ENCODE data around the gene ADGRA3. TPM values are rescaled to one million over a fixed set of nuclear protein-coding genes. Genes with fewer than 3 reads are reported as not detected.
"Not testable (repeated sequence)": the region's sequence is repeated elsewhere in the genome, so short reads cannot be mapped to it uniquely, and the experiment has no call there.

ADGRA3 gene
- total RNA-seq, 2 experiments from 2014 or later, result 2.3 to 3.1 TPM

DNA sequence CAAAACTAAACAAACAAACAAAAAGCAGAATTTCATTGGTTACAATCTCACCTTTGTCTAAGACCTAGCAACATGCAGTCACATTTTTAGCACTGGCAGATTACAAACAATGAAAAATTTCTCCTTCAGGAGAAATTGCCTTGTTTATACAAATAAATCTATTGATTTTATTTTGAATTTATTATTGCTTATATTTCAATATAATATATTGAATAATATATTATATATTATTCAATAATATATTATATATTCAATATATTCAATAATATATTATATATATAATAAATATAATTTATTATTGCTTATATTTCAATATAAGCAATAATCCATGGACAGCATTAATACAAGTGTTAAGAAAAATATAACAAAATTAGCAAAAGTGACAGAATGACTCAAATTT lies 131.7 kb downstream of the ADGRA3 start:
- no peaks in the 10 kb centered on the region for H3K4me1 Mint-ChIP-seq (ENCODE audit: low read depth)
- H3K27me3 Mint-ChIP-seq (ENCODE audit: low read depth), result no peaks in the 10 kb centered on the region
- no peak overlapping the region for H3K27ac Mint-ChIP-seq
- ATAC-seq (no peak), DNase-seq (no peak)
- ChIA-PET POLR2A (no interaction called here), CTCF (interaction anchor here (0.7 kb wide), 1 partner anchor 594 kb away, joined by 3 read pairs; no protein-coding TSS in a partner anchor)
- H3K9me3 Mint-ChIP-seq (ENCODE audit: insufficient read depth), result no peaks in the 10 kb centered on the region
- H3K36me3 Mint-ChIP-seq (ENCODE audit: low read depth), result no peaks in the 10 kb centered on the region
- no peak overlapping the region for H3K4me3 Mint-ChIP-seq

DNA sequence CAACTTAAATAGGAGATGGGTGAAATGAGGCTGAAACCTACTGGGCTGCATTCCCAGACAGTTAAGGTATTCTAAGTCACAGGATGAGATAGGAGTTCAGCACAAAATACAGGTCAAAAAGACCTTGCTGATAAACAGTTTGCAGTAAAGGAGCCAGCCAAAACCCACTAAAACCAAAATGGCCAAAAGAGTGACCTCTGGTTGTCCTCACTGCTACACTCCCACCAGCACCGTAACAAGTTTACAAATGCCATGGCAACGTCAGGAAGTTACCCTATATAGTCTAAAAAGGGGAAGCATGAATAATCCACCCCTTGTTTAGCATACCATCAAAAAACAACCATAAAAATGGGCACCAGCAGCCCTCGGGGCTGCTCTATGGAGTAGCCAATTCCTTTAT lies 133.7 kb downstream of the ADGRA3 start:
- H3K4me3 Mint-ChIP-seq; H3K9me3 Mint-ChIP-seq (ENCODE audit: insufficient read depth); POLR2A ChIA-PET; DNase-seq; ATAC-seq; CTCF ChIA-PET; H3K36me3 Mint-ChIP-seq (ENCODE audit: low read depth); H3K27ac Mint-ChIP-seq; H3K4me1 Mint-ChIP-seq (ENCODE audit: low read depth); H3K27me3 Mint-ChIP-seq (ENCODE audit: low read depth): not testable (repeated sequence)

DNA sequence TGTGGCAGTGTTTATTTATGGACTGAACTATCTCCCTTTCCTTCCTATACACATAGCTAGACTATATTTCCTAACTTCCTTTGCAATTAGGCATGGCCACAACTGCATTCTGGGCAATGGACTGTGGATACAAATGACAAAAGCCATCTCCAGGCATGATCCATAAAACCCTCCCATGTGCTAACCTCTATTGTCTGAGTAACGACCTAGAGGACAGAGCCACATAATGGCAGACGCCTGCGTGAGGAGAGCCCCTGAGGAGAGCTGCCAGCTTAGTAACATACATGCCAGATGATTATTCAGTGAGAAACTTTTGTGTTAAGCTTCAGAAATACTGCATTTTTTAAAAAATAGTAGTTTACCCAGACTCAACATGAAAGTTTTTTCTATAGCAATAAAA lies 142.9 kb downstream of the ADGRA3 start:
- ChIA-PET POLR2A (no interaction called here), CTCF (interaction anchor here (1.5 kb wide), 1 partner anchor 16 kb away, joined by 6 read pairs; no protein-coding TSS in a partner anchor)
- ATAC-seq (no peak), DNase-seq (no peak)
- Mint-ChIP-seq H3K27ac (no peak overlapping the region), H3K36me3 (ENCODE audit: low read depth) (no peaks in the 10 kb centered on the region), H3K9me3 (ENCODE audit: insufficient read depth) (no peaks in the 10 kb centered on the region), H3K4me1 (ENCODE audit: low read depth) (no peaks in the 10 kb centered on the region), H3K4me3 (no peak overlapping the region), H3K27me3 (ENCODE audit: low read depth) (no peaks in the 10 kb centered on the region)

DNA sequence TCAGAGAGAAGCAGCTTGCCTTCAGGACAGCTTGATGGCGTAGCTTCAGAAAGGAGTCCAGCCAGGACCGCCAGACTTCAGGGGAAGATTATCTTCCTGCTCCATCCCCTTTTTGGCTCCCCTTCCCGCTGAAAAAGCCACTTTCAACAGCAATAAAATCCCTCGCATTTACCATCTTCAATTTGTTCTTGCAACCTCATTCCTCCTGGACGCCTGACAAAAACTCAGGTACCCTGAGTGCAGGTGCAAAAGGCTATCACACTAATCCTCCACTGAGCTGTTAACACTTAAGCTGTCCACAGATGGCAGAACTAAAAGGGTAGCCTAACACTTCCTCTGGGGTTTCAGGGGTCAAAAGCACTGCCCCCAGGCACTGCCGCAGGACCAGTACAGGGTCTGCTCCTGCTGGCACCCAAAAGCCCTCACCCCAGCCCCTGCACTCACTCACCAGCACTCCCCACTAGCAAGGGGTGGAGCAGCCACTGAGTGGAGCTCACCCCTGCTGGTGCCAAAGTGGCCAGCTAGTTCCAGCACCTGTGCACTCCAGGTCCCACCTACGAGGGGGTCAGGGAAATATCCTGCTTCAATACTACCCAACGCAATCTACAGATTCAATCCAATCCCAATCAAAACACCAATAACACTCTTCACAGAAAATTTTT lies 145.8 kb downstream of the ADGRA3 start:
- POLR2A ChIA-PET, result no interaction called here
- ATAC-seq, result no peak
- H3K27me3 Mint-ChIP-seq (ENCODE audit: low read depth), result no peaks in the 10 kb centered on the region
- CTCF ChIA-PET, result no interaction called here
- H3K4me1 Mint-ChIP-seq (ENCODE audit: low read depth), result no peaks in the 10 kb centered on the region
- H3K4me3 Mint-ChIP-seq, result no peak overlapping the region
- no peaks in the 10 kb centered on the region for H3K9me3 Mint-ChIP-seq (ENCODE audit: insufficient read depth)
- no peak overlapping the region for H3K27ac Mint-ChIP-seq
- no peaks in the 10 kb centered on the region for H3K36me3 Mint-ChIP-seq (ENCODE audit: low read depth)
- no peak for DNase-seq

DNA sequence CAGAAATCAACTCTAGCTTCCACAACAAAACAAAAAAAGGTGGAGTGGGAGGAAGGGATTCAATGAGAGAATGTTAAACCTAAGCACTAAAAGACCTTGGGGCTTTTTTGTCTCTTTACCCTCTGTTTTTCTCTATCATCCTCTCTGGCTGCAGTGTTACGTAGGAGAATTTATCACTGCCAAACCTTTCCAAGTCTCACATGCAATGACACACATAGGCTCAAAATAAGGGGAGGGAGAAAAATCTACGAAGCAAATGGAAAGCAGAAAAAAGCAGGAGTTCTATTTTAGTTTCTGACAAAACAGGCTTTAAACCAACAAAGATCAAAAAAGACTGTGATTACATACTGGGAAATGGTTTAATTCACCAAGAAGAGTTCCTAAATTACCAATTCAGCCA lies 152.1 kb downstream of the ADGRA3 start:
- ATAC-seq (no peak), DNase-seq (no peak)
- ChIA-PET POLR2A (no interaction called here), CTCF (no interaction called here)
- Mint-ChIP-seq H3K4me3 (no peak overlapping the region), H3K27ac (no peak overlapping the region), H3K9me3 (ENCODE audit: insufficient read depth) (no peaks in the 10 kb centered on the region), H3K4me1 (ENCODE audit: low read depth) (no peaks in the 10 kb centered on the region), H3K27me3 (ENCODE audit: low read depth) (no peaks in the 10 kb centered on the region), H3K36me3 (ENCODE audit: low read depth) (no peaks in the 10 kb centered on the region)

DNA sequence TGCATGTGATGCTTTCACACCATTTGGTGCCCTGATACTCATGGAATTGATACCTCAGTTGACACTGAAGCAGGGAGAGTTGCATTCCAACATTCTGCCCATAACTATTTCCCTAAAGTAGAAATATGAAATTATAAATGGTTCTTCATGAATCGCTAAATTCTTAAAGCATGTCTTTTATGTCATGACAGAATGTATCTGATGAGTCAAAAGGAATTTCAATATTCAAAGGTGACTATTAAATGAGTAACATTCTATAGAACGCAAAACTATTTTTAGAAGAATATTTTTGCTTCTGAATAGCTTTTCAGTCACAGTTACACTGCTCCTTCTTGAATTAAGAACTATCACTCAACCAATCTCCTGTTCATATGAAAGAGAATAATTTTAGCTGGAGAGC lies 152.8 kb downstream of the ADGRA3 start:
- no peaks in the 10 kb centered on the region for H3K4me1 Mint-ChIP-seq (ENCODE audit: low read depth)
- H3K27me3 Mint-ChIP-seq (ENCODE audit: low read depth), result no peaks in the 10 kb centered on the region
- H3K4me3 Mint-ChIP-seq, result no peak overlapping the region
- H3K27ac Mint-ChIP-seq, result no peak overlapping the region
- POLR2A ChIA-PET, result no interaction called here
- no peaks in the 10 kb centered on the region for H3K36me3 Mint-ChIP-seq (ENCODE audit: low read depth)
- CTCF ChIA-PET, result no interaction called here
- H3K9me3 Mint-ChIP-seq (ENCODE audit: insufficient read depth), result no peaks in the 10 kb centered on the region
- ATAC-seq (no peak), DNase-seq (no peak)

DNA sequence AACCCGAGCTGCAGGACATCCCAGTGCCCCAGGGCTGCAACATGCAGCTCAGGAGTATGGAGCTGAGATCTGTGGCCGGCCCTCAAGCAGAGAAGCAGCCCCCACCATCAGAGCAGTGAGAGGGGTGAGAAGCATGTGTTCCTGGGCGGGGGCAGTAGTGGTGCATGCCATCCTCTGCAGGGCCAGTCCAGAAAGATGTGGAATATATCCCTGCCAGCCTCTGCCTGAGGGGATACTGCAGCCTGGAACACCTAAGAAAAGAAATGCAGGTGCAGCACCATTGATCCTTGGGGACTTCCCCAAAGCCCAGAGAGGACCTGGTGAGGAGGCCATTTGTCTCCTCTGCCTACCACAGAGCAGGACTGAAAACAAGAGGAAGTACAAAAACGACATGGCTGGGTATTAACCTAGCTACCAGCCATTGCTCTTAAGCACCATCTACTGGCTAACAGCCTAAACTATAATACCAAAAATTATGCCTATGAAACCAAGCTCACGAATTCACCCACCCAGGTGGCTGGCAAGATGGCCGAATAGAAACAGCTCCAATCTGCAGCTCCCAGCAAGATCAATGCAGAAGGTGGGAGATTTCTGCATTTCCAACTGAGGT lies 158.8 kb downstream of the ADGRA3 start:
- CTCF ChIA-PET, result interaction anchor here (1.0 to 3.7 kb wide), 5 partner anchors 32 to 567 kb away, joined by 3 to 19 read pairs (median 4); no protein-coding TSS in a partner anchor
- no peak overlapping the region for H3K4me3 Mint-ChIP-seq
- peak; percentile 22 for DNase-seq
- H3K27me3 Mint-ChIP-seq (ENCODE audit: low read depth), result no peaks in the 10 kb centered on the region
- no peaks in the 10 kb centered on the region for H3K4me1 Mint-ChIP-seq (ENCODE audit: low read depth)
- peaks cover 3% of the 10 kb centered on the region for H3K9me3 Mint-ChIP-seq (ENCODE audit: insufficient read depth)
- POLR2A ChIA-PET, result no interaction called here
- no peak overlapping the region for H3K27ac Mint-ChIP-seq
- H3K36me3 Mint-ChIP-seq (ENCODE audit: low read depth), result no peaks in the 10 kb centered on the region
- no peak for ATAC-seq

DNA sequence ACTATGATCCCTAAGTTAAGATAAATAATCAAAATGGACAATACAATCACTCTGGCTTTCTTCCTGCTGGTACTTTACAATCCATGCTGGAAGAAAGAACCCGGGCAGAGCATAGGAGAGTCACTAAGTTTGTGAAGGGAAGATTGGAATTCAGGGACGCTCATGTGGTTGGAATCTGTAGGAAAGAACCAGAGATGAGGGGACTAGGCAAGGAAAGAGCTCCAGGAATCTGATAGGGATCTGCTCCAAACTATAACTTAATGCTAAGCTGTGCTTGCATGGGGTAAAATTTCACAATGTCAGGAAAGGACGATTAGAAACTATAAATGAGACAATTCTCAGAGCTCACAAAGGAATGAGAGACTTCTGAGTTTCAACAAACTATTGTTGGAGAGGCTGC lies 167.5 kb downstream of the ADGRA3 start:
- Mint-ChIP-seq H3K27me3 (ENCODE audit: low read depth) (no peaks in the 10 kb centered on the region), H3K27ac (no peak overlapping the region), H3K4me3 (no peak overlapping the region), H3K36me3 (ENCODE audit: low read depth) (no peaks in the 10 kb centered on the region), H3K4me1 (ENCODE audit: low read depth) (no peaks in the 10 kb centered on the region), H3K9me3 (ENCODE audit: insufficient read depth) (no peaks in the 10 kb centered on the region)
- DNase-seq, result no peak
- CTCF ChIA-PET, result no interaction called here
- POLR2A ChIA-PET, result no interaction called here
- ATAC-seq, result no peak

DNA sequence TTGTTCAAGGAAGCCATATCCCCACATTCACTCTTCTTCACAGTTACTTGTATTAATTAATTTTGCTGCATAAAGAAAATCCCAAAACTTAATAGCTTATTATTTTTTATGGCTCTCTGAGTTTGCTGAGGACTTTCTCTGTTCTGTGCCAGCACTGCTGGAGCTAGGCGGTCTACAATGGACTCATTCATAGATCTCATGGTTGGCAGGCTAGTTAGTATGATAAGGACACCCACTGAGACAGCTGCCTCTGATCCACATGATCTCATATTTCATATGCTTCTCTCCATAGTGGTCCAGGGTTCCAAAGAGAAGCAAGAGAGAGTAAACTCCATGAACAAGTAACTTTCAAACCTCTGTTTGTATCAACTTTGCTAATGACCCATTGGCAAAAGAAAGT lies 170.2 kb downstream of the ADGRA3 start:
- Mint-ChIP-seq H3K9me3 (ENCODE audit: insufficient read depth) (no peaks in the 10 kb centered on the region), H3K4me1 (ENCODE audit: low read depth) (no peaks in the 10 kb centered on the region), H3K4me3 (no peak overlapping the region), H3K27ac (no peak overlapping the region), H3K27me3 (ENCODE audit: low read depth) (no peaks in the 10 kb centered on the region), H3K36me3 (ENCODE audit: low read depth) (no peaks in the 10 kb centered on the region)
- CTCF ChIA-PET, result no interaction called here
- POLR2A ChIA-PET, result no interaction called here
- no peak for ATAC-seq
- DNase-seq, result no peak

DNA sequence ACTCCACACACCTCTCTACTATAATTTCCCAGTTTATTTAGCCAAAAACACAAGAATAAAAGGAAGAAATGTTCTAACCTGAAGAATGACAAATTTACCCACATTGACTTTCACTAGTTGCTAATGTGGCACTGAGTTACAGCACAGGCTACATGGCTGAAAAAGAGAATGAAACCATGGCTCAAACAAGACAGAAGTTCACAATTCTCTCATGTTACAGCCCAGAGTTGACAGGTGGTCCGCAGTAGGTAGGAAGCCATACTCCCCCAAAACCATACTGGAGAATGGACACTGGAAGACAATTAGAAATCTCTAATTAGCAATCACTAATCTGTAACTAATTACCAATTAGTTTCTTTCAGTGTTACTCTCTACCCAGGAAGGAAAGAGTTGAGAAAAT lies 170.8 kb downstream of the ADGRA3 start:
- Mint-ChIP-seq H3K9me3 (ENCODE audit: insufficient read depth) (no peaks in the 10 kb centered on the region), H3K4me1 (ENCODE audit: low read depth) (no peaks in the 10 kb centered on the region), H3K27me3 (ENCODE audit: low read depth) (no peaks in the 10 kb centered on the region), H3K27ac (no peak overlapping the region), H3K36me3 (ENCODE audit: low read depth) (no peaks in the 10 kb centered on the region), H3K4me3 (no peak overlapping the region)
- ChIA-PET POLR2A (no interaction called here), CTCF (no interaction called here)
- ATAC-seq (no peak), DNase-seq (no peak)

DNA sequence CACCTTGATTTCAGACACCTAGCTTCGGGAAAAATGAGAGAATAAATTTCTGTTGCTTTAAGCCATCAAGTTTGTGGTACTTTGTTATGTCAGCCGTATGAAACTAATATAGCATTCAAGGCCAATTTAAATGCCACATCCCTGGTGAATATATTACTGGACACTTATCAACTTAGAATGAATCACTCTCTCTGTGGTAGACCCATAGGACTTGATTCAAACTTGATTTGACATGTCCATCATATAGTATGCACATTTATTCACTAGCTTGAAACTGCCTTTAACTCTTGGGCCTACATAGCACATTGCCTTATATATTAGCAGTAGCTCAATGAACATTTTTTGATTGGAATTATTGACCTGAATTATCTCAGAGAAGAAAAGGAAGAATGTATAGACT lies 172.3 kb downstream of the ADGRA3 start:
- Mint-ChIP-seq H3K27me3 (ENCODE audit: low read depth) (no peaks in the 10 kb centered on the region), H3K4me3 (no peak overlapping the region), H3K4me1 (ENCODE audit: low read depth) (no peaks in the 10 kb centered on the region), H3K27ac (no peak overlapping the region), H3K9me3 (ENCODE audit: insufficient read depth) (no peaks in the 10 kb centered on the region), H3K36me3 (ENCODE audit: low read depth) (no peaks in the 10 kb centered on the region)
- ChIA-PET CTCF (interaction anchor here (0.9 kb wide), 1 partner anchor 555 kb away, joined by 3 read pairs; no protein-coding TSS in a partner anchor), POLR2A (no interaction called here)
- no peak for DNase-seq
- ATAC-seq, result no peak

DNA sequence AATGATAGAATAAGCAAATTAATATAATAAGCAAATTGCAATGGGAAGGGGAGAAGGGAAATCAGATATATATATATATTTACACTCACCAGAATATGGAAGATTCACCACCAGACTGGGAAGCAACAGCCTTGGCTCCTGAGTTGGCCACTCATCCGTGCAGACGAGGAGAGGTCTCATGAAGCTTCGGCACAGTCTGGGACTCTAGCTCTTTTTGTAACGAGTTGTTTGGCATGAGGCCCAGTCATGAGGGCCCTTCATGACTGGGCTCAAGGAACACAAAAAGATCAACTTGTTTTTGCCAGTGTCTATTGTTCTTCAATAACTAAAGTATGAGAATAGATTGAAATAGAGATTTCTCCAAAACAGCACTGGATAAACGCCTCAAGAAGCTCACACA lies 176.4 kb downstream of the ADGRA3 start:
- no peak overlapping the region for H3K27ac Mint-ChIP-seq
- no peaks in the 10 kb centered on the region for H3K27me3 Mint-ChIP-seq (ENCODE audit: low read depth)
- H3K9me3 Mint-ChIP-seq (ENCODE audit: insufficient read depth), result no peaks in the 10 kb centered on the region
- CTCF ChIA-PET, result no interaction called here
- ATAC-seq (no peak), DNase-seq (no peak)
- no peaks in the 10 kb centered on the region for H3K36me3 Mint-ChIP-seq (ENCODE audit: low read depth)
- no peak overlapping the region for H3K4me3 Mint-ChIP-seq
- POLR2A ChIA-PET, result no interaction called here
- H3K4me1 Mint-ChIP-seq (ENCODE audit: low read depth), result no peaks in the 10 kb centered on the region

DNA sequence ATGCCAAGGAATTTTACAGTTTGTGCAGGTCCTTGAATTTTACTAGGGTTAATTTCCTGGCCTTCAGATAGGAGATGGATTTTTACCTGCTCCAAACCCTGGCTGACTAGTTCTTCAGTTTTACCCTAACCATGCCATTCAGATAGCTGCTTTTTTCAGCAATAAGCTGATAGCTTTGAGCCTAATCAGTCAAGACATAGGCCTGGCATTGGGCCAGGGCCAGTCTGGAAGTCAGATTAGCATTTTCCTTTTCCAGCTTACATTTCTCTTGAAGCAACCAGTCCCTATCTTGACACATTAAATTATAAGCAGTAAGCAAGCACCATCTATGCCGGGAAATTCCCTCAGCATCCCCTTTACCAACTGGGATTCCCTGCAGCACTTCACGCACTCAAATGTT lies 177.1 kb downstream of the ADGRA3 start:
- no peaks in the 10 kb centered on the region for H3K36me3 Mint-ChIP-seq (ENCODE audit: low read depth)
- ChIA-PET CTCF (no interaction called here), POLR2A (no interaction called here)
- no peak overlapping the region for H3K27ac Mint-ChIP-seq
- H3K4me1 Mint-ChIP-seq (ENCODE audit: low read depth), result no peaks in the 10 kb centered on the region
- ATAC-seq (no peak), DNase-seq (no peak)
- no peaks in the 10 kb centered on the region for H3K27me3 Mint-ChIP-seq (ENCODE audit: low read depth)
- no peak overlapping the region for H3K4me3 Mint-ChIP-seq
- no peaks in the 10 kb centered on the region for H3K9me3 Mint-ChIP-seq (ENCODE audit: insufficient read depth)

Data from activated CD8-positive, alpha-beta T cell treated with anti-CD3 and anti-CD28 coated beads, Interleukin-2, amount 10 ng/mL, durations not matched to agents 7 days and 5 days (primary cell).